RWPE2 (cell line): ENCODE data around the gene PARP6.

Source experiments
- ATAC-seq: fragments of 200-7000 bp; cut with Tn5 transposase; 3 replicates; pipeline ENCODE4 v1.9.1; 2021; ENCODE audit warnings: low read depth
- DNase-seq: peaks from one replicate; pipeline ENCODE4 v3.0.0-alpha.2; 2020; ENCODE audit warnings: low spot score
- H3K27ac ChIP-seq: fragments of 450-650 bp; 2 replicates; pipeline ENCODE4 v1.5.1; 2017; ENCODE audit warnings: mild to moderate bottlenecking; ENCODE audit not compliant: poor library complexity, severe bottlenecking
- H3K27me3 ChIP-seq: fragments of 250-450 bp; sonication (Bioruptor Pico); 2 replicates; pipeline ENCODE4 v1.5.1; 2021; ENCODE audit warnings: mild to moderate bottlenecking, moderate library complexity; ENCODE audit not compliant: insufficient read depth, poor library complexity, severe bottlenecking
- H3K36me3 ChIP-seq: fragments of 250-450 bp; sonication (Bioruptor Pico); 2 replicates; pipeline ENCODE4 v1.5.1; 2020; ENCODE audit warnings: low read depth, mild to moderate bottlenecking, moderate library complexity
- H3K4me1 ChIP-seq: fragments of 250-450 bp; sonication (Bioruptor Pico); 2 replicates; pipeline ENCODE4 v1.5.1; 2021; ENCODE audit warnings: mild to moderate bottlenecking, moderate library complexity; ENCODE audit not compliant: insufficient read depth, poor library complexity, severe bottlenecking
- H3K4me3 ChIP-seq: fragments of 250-450 bp; sonication (Bioruptor Pico); 2 replicates; pipeline ENCODE4 v1.5.1; 2021; ENCODE audit warnings: mild to moderate bottlenecking, moderate library complexity; ENCODE audit not compliant: severe bottlenecking
- H3K9me3 ChIP-seq: fragments of 250-450 bp; sonication (Bioruptor Pico); 2 replicates; pipeline ENCODE4 v1.5.1; 2021; ENCODE audit warnings: mild to moderate bottlenecking, moderate library complexity; ENCODE audit not compliant: severe bottlenecking
- CTCF ChIP-seq: fragments of 450-650 bp; IDR thresholded peaks from one replicate; pipeline ENCODE4 v1.5.1; 2017; ENCODE audit warnings: mild to moderate bottlenecking, moderate library complexity; ENCODE audit not compliant: poor library complexity, severe bottlenecking

The PARP6 gene

GRCh38 chr15:72229076-72229946 lies 43.0 kb downstream of the PARP6 start:
- Histone ChIP-seq H3K27ac (peak overlapping the region; percentile 99), H3K27me3 (no peaks in the 10 kb centered on the region), H3K9me3 (no peaks in the 10 kb centered on the region), H3K36me3 (peaks cover 43% of the 10 kb centered on the region), H3K4me1 (peaks cover 38% of the 10 kb centered on the region), H3K4me3 (peak overlapping the region; percentile 81)
- no peak for ATAC-seq
- TF ChIP-seq CTCF = no peak
- DNase-seq = no peak

GRCh38 chr15:72227720-72228119 lies 44.6 kb downstream of the PARP6 start:
- ATAC-seq (no peak), DNase-seq (no peak)
- no peak for TF ChIP-seq CTCF
- no peaks in the 10 kb centered on the region for H3K9me3 ChIP-seq
- no peaks in the 10 kb centered on the region for H3K27me3 ChIP-seq
- H3K4me1 ChIP-seq = peaks cover 52% of the 10 kb centered on the region
- peak overlapping the region; percentile 81 for H3K4me3 ChIP-seq
- peaks cover 59% of the 10 kb centered on the region for H3K36me3 ChIP-seq
- H3K27ac ChIP-seq = peak overlapping the region; percentile 99

DNA sequence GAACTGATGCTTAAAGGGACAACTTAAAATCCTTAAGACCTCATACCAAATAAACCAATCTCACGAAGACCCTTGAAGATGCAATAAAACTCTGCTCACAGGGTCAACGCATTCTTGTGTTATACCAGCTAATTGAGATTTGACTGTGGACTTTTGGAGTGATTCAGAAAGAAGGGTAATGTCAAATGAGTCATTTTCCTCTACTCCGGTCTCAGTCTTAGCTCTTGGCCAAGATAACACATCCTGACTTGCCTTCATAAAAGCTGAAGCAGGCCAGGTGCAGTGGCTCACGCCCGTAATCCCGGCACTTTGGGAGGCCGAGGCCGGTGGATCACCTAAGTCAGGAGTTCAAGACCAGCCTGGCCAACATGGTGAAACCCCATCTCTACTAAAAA lies 45.2 kb downstream of the PARP6 start:
- no peak for TF ChIP-seq CTCF
- no peaks in the 10 kb centered on the region for H3K9me3 ChIP-seq
- peak; percentile 91 for DNase-seq
- H3K4me3 ChIP-seq = peak overlapping the region; percentile 81
- H3K4me1 ChIP-seq = peaks cover 52% of the 10 kb centered on the region
- H3K27me3 ChIP-seq = no peaks in the 10 kb centered on the region
- ATAC-seq = peak; percentile 13
- peak overlapping the region; percentile 99 for H3K27ac ChIP-seq
- peaks cover 62% of the 10 kb centered on the region for H3K36me3 ChIP-seq

DNA sequence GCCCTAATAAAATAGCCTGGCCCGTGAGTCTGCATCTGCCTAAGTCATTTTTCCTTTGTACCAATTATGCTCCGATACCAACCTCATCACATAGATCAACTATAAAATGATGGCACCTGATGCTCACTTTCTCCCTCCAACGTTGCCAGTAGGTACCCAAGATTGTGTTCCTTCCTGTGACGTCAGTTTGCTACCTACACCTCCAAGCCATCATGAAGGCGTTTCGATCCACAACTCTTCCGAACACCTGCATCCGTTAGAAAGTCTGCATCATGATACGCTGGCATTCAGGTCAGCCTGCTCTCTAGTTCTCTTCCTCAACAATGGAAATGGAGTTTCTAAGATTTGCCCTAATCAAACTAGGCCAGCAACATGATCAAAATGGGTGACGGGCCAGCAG lies 49.1 kb downstream of the PARP6 start:
- no peak overlapping the region for H3K4me3 ChIP-seq
- peaks cover 86% of the 10 kb centered on the region for H3K36me3 ChIP-seq
- DNase-seq (no peak), ATAC-seq (no peak)
- no peaks in the 10 kb centered on the region for H3K9me3 ChIP-seq
- TF ChIP-seq CTCF = no peak
- H3K27me3 ChIP-seq = no peaks in the 10 kb centered on the region
- peak overlapping the region; percentile 99 for H3K27ac ChIP-seq
- peaks cover 65% of the 10 kb centered on the region for H3K4me1 ChIP-seq

DNA sequence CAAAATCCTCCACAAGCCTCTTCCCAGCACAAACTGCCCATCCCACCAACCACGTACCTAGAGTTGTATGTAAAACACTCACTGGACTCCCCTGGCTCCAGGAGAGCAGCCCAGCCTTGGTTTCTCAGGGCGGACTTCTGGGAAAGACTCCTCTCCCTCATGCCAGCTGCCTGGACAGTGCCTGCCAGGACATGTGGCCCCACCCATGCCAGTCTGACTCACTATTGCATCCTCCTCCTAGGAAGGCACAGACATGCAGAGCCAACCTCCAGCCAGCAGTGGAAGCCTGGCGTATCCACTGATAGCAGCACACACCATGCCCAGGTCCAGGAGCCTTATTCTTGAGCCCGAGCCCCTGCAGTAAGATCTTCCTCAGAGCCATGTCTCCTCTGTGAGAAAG lies 50.0 kb downstream of the PARP6 start:
- peaks cover 62% of the 10 kb centered on the region for H3K4me1 ChIP-seq
- H3K4me3 ChIP-seq = no peak overlapping the region
- H3K27me3 ChIP-seq = no peaks in the 10 kb centered on the region
- TF ChIP-seq CTCF = peak; percentile 35
- ATAC-seq (peak; percentile 83), DNase-seq (peak; percentile 99)
- H3K9me3 ChIP-seq = no peaks in the 10 kb centered on the region
- peak overlapping the region; percentile 99 for H3K27ac ChIP-seq
- peaks cover 89% of the 10 kb centered on the region for H3K36me3 ChIP-seq
